Calu3 (cell line): ENCODE data around the gene ALLC. TPM values are rescaled to one million over a fixed set of nuclear protein-coding genes. Genes with fewer than 3 reads are reported as not detected.

Source experiments
- BruUV-seq: library from RNA; stranded (reverse); fragments of 400-500 nt; replicated peaks from 2 replicates; lab custom pipeline; 2021; lab: Mats Ljungman, UMichigan
- CTCF ChIA-PET: fragments of 300-600 bp; sonication (Branson Sonifier 250); formaldehyde crosslinking; loops from one replicate; lab custom pipeline; 2022; ENCODE audit warnings: antibody characterized with exemption; lab: Charles Lee
- DNase-seq: peaks from one replicate; pipeline ENCODE4 v3.0.0; 2022
- H3K27ac Mint-ChIP-seq: one replicate; pipeline ENCODE4 v1.8.0; 2022; ENCODE audit warnings: mixed read lengths; ENCODE audit not compliant: unreplicated experiment
- H3K27me3 Mint-ChIP-seq: one replicate; pipeline ENCODE4 v1.8.0; 2022; ENCODE audit warnings: mixed read lengths; ENCODE audit not compliant: unreplicated experiment
- H3K36me3 Mint-ChIP-seq: one replicate; pipeline ENCODE4 v1.8.0; 2022; ENCODE audit warnings: mild to moderate bottlenecking, moderate library complexity, mixed read lengths; ENCODE audit not compliant: insufficient read depth, unreplicated experiment
- H3K4me1 Mint-ChIP-seq: one replicate; pipeline ENCODE4 v1.8.0; 2022; ENCODE audit warnings: mild to moderate bottlenecking, low read depth, mixed read lengths; ENCODE audit not compliant: unreplicated experiment
- H3K4me3 Mint-ChIP-seq: one replicate; pipeline ENCODE4 v1.8.0; 2022; ENCODE audit warnings: mild to moderate bottlenecking, low read depth, moderate library complexity, mixed read lengths; ENCODE audit not compliant: unreplicated experiment
- H3K9me3 Mint-ChIP-seq: one replicate; pipeline ENCODE4 v1.8.0; 2022; ENCODE audit warnings: low read depth, mixed read lengths; ENCODE audit not compliant: unreplicated experiment
- intact Hi-C: fragments of 100-400 bp; cut with micrococcal nuclease; formaldehyde crosslinking; loops from one replicate; pipeline ENCODE4 v1.10.0; 2022; ENCODE audit not compliant: unreplicated experiment
- total RNA-seq: library from RNA; stranded (reverse); gene quantifications from 2 replicates; pipeline ENCODE4 v1.2.3, GENCODE V29; 2022
- TF ChIP-seq, protein P1 (sequence below): fragments of 200-600 bp; IDR thresholded peaks from one replicate; pipeline ENCODE4 v1.8.0; 2022; ENCODE audit warnings: antibody characterized with exemption; ENCODE audit not compliant: unreplicated experiment

The ALLC gene
- total RNA-seq, 1 experiment from 2014 or later, result not detected

DNA sequence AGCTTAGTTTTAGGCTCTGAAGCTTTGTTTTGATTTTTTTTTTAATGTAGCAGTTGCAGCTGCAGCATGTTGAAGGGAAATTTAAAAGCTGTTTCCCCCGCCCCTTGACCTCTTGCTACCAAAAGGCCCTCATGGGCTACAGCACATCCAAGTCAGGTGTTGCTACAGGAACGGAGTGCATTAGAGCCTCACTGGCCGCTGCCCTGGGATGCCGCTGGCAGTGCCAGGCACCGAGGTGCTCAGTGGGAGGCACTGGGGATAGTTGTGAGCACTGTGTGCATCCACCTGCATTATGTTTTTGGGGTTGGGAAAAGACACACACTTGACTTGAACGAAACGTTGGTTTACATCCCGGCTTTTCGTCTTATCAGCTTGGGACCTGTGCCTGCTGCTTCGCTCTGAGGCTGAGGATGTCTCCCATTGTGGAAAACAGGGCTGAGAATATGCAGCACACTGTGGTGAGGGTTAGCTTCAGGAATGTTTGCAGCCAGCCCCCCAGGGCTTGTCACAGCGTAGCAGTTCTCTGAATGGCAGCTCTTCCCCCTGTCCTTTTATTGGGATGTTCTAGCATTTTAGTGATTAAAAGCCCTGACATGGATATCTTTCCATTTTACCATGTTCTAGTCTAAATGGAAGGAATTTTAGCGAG, 69.5 kb downstream of the ALLC start:
- CTCF ChIA-PET, result interaction anchor here (0.6 to 2.1 kb wide), 7 partner anchors 9 to 445 kb away, joined by 3 to 13 read pairs (median 5); no protein-coding TSS in a partner anchor
- intact Hi-C loops, result loop anchor here (1.0 to 2.0 kb wide), 3 partner anchors 54 to 100 kb away; no protein-coding TSS in a partner anchor
- no peaks in the 10 kb centered on the region for H3K4me1 Mint-ChIP-seq

DNA sequence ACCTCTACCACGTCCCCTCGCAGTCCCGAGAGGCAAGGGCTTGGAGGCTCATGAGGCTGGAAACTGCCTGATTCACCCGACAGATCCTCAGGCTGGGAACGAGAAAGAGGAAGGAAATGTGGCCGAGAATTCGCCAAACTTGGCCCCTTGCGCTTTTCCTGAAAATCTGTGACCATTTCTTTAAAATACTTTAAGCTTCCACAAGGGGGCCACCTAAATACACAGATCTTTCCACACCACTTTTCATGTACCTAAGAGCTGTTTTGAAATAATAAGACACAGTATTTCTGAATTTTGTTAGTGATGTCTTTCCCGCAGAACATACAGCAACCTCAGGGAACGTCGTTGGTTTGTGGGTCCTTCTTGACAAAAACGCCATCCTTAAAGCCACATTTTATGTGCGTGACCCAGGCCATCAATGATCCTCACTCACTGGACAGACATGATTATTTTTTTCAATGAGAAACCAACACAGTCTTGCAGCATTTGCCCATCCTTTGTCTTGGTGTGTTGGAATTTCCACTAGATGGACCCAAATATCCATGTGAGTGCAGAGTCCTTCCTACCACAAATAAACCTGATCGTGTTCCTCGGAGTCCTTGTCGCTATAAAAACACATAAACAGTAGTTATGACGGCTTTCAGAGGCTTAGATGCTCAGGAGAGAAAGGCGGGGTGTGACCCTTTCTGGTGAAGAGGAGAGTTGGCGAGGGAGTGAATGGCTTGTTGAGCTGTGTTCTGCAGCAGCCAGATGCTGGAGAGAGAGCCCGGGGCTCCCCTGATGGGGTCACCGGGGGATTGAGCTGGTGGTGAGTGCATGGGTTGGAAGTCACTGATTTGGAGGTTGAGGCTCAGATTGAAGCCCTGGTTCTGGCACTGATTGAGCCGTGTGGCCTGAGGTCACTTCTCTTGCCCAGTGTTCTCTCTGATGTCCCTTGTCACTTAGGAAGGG, 70.4 kb downstream of the ALLC start:
- BruUV-seq, result no TSS peak
- CTCF ChIA-PET, result interaction anchor here (0.6 to 2.1 kb wide), 9 partner anchors 8 to 1618 kb away, joined by 3 to 13 read pairs (median 3); no protein-coding TSS in a partner anchor
- no peaks in the 10 kb centered on the region for H3K36me3 Mint-ChIP-seq
- intact Hi-C loops, result loop anchor here (1.0 to 2.0 kb wide), 3 partner anchors 53 to 99 kb away; no protein-coding TSS in a partner anchor
- H3K4me3 Mint-ChIP-seq, result no peak overlapping the region
- peak; percentile 7 for DNase-seq
- H3K27me3 Mint-ChIP-seq, result peaks cover 73% of the 10 kb centered on the region
- no peaks in the 10 kb centered on the region for H3K9me3 Mint-ChIP-seq
- H3K4me1 Mint-ChIP-seq, result no peaks in the 10 kb centered on the region
- TF ChIP-seq, protein P1, sequence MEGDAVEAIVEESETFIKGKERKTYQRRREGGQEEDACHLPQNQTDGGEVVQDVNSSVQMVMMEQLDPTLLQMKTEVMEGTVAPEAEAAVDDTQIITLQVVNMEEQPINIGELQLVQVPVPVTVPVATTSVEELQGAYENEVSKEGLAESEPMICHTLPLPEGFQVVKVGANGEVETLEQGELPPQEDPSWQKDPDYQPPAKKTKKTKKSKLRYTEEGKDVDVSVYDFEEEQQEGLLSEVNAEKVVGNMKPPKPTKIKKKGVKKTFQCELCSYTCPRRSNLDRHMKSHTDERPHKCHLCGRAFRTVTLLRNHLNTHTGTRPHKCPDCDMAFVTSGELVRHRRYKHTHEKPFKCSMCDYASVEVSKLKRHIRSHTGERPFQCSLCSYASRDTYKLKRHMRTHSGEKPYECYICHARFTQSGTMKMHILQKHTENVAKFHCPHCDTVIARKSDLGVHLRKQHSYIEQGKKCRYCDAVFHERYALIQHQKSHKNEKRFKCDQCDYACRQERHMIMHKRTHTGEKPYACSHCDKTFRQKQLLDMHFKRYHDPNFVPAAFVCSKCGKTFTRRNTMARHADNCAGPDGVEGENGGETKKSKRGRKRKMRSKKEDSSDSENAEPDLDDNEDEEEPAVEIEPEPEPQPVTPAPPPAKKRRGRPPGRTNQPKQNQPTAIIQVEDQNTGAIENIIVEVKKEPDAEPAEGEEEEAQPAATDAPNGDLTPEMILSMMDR, result peak; percentile 59
- H3K27ac Mint-ChIP-seq, result no peak overlapping the region

More for the DNA sequence above, 69.5 kb downstream of the ALLC start:
- Mint-ChIP-seq H3K27ac (no peak overlapping the region), H3K4me3 (no peak overlapping the region), H3K9me3 (no peaks in the 10 kb centered on the region), H3K27me3 (peaks cover 80% of the 10 kb centered on the region), H3K36me3 (no peaks in the 10 kb centered on the region)
- TF ChIP-seq, protein P1, result no peak
- no peak for DNase-seq
- BruUV-seq, result no TSS peak

DNA sequence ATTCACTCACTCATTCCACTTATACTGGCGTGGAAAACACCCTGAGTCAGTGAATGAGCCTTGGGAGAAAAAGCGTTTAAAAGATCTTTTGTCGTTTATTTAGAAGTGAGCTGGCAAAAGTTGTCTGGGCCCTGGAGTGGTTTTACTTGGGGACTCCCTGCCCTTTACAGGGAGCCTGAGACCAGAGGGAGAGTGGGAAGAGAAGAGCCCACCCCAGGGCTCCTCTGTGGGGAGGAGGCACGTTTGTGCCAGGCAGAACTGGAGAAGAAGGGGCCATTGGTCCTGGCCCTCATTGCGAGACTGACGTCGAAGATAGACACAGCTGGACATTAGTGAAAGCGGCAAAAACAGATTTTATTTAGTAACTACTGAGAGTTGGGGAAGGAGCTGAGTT, 71.1 kb downstream of the ALLC start:
- Mint-ChIP-seq H3K4me1 (no peaks in the 10 kb centered on the region), H3K27me3 (peaks cover 71% of the 10 kb centered on the region), H3K9me3 (no peaks in the 10 kb centered on the region), H3K36me3 (no peaks in the 10 kb centered on the region), H3K27ac (no peak overlapping the region), H3K4me3 (no peak overlapping the region)
- CTCF ChIA-PET, result interaction anchor here (1.0 to 2.1 kb wide), 4 partner anchors 11 to 76 kb away, joined by 3 to 13 read pairs (median 8); no protein-coding TSS in a partner anchor
- TF ChIP-seq, protein P1, result no peak
- no TSS peak for BruUV-seq
- no peak for DNase-seq
- intact Hi-C loops, result loop anchor here (2.0 kb wide), 1 partner anchor 76 kb away; no protein-coding TSS in a partner anchor

DNA sequence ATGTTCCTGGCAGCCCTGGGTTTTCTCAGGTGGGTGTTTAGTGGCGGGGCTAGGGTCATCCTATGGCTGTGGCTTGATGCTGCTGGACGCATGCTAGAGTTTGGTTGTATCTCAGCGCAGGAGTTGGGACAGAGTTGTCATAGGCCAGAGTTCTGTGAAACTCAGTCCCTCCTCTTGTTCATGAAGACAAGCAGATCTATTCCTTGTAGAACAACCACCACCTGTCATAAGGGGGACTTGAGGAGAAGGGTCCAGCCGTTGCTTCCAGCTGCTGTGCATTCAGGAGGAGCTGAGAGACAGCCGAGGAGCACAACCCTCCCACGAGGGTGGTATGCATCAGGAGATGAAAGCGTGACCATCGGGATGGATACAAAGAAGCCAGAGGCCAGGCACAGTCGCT, 71.8 kb downstream of the ALLC start:
- TF ChIP-seq, protein P1, result no peak
- H3K36me3 Mint-ChIP-seq, result no peaks in the 10 kb centered on the region
- no TSS peak for BruUV-seq
- no peak overlapping the region for H3K4me3 Mint-ChIP-seq
- H3K4me1 Mint-ChIP-seq, result no peaks in the 10 kb centered on the region
- H3K27ac Mint-ChIP-seq, result no peak overlapping the region
- no peak for DNase-seq
- peaks cover 73% of the 10 kb centered on the region for H3K27me3 Mint-ChIP-seq
- intact Hi-C loops, result loop anchor here (2.0 kb wide), 1 partner anchor 75 kb away; no protein-coding TSS in a partner anchor
- H3K9me3 Mint-ChIP-seq, result no peaks in the 10 kb centered on the region
- CTCF ChIA-PET, result interaction anchor here (1.0 kb wide), 1 partner anchor 10 kb away, joined by 3 read pairs; no protein-coding TSS in a partner anchor
